ENCODE measurements around the gene TMEM225B.

- TF ChIP-seq EZH2phosphoT487 (IDR thresholded peaks at IDR 0.05; ENCODE audit: insufficient read depth, low read depth), result no peak
- TF ChIP-seq EZH2 (IDR thresholded peaks at IDR 0.05; ENCODE audit: insufficient read depth, poor library complexity, severe bottlenecking), result no peak
Observed at GRCh38 chr7:99628471-99629465, 30.7 kb downstream of the TMEM225B start.
